ENCODE measurements around the gene UBAC2.

The UBAC2 gene

DNA sequence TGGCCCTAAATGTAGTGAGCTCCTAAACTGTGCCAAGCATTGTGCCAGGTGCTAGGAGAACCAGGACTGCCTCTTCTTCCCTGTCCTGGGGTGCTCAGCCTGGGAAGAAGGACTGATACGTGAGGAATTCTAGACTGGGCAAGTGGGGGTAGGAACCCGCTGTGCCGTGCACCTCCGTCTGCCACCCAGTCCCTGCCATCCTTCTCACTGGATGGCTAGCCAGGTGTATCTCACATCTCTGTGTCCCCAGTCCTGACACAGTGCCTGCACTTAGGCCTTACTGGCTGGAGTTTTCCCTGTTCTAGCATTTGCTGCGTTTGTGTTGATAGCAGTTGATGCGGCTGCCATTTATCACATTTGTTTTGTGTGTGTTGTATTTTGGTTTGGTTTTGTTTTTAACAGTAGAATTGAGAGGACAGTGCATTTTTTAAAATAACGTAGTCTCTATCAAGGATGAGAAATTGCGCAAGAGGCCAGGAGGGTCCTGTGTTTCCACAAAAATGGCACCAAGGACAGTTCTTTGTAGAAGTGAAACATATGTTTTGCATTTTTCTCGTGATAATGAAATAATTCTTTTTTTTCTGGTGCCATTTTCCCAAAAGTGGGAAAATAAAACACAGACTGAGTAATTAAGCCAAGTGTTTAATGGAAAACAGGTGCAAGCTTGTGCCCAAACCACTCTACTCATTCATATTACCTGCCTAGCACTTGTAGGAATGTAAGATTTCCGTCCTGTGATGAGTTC is 111.3 kb downstream of the UBAC2 start:
- DNase-seq (ENCODE audit: low read depth) = no peak

DNA sequence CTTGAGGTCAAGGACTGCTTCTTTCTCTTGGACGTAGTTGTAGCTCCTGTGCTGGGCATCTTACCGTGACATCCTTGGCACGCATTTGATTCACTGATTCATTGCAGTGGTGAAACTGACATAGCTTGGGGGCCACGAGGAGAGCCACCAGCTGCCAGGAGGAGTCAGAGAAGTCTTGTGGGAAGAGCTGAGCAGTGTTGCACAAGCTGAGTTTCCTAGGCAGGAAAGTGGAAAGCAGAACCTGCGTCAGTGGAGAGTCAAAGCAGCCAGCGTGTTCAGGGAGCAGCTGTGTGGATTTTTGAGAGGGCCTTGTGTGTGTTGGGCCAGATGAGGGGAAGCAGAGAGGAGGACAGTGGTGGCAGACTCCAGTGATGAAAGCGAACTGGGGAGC is 111.8 kb downstream of the UBAC2 start:
- no peak for DNase-seq (ENCODE audit: low read depth)

DNA sequence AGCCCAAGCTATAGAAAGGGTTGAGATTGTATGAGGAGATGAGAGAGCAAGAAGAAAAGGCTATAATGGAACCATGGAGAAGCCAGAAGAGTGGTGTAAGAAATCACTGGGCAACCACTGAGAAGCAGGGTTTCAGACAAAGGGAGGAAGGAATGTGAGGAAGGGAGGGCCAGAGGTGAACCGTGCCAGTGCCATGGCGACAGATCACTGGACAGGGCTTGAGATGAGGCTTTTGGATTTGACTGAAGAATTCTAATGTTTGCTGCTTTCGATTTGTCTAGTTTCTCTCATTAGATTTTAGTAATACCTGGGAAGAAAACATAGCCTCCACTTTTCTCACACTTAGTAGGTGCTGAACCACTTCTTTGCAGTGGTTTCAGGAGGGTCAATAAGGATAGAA is 112.8 kb downstream of the UBAC2 start:
- no peak for DNase-seq (ENCODE audit: low read depth)

DNA sequence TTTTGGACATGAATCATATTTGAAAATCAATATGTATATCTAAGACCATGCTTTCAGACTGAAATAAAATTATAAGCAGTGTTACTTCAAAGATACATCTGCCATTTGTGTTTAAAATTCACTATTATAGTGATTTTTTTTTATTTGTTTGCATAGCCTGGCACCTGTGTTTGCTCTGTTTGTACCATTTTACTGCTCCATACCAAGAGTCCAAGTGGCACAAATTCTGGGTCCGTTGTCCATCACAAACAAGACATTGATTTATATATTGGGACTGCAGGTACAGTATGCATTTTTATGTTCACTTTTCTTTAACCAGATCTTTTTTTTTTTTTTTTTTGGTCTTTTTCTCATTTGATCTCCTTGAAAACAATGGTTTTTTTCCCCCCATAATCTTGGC is 113.3 kb downstream of the UBAC2 start:
- no peak for DNase-seq (ENCODE audit: low read depth)

DNA sequence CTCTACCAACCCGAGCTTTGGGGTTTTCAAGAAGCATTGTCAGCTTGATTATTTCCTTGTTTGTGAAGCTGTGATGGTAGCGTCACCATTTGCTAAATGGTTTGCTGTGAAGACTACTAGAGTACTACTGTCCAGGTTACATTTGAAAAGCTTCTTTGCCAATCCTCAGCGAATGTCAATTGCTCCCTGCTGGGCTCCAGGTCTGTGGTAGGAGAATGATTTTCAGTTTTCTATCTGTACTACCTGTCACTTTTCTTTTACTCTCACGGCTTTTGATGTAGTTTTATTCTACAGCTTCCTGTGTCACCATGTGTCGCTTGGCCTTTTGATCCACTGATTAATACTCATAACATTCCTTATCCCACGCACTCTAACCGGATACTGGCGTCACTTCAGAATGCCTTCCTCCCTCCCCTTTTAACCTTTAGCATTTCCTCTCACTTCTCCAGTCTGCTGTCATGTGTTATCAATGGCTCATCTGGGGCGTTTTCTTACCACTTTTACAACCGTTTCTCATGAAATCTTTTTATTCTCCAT is 114.1 kb downstream of the UBAC2 start:
- DNase-seq (ENCODE audit: low read depth) = peak; percentile 50

DNA sequence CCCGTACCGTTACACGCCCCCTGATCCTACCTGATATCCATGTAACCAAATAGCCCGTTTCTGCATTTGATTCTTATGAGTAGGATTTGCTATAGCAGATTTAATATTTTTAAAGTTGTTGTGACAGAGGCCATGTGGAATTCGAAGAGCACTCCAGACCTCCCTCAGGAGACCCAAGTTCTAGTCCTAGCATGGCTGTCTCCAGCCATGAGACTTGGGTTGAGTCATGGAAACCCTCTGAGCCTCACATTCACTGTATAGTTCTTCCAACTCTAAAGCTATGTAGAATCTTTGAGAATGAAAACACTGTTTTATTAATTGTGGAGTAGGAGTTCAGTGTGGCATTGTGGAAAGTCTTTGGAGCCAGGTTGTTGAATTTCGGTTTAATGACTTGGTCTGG is 114.5 kb downstream of the UBAC2 start:
- no peak for DNase-seq (ENCODE audit: low read depth)

DNA sequence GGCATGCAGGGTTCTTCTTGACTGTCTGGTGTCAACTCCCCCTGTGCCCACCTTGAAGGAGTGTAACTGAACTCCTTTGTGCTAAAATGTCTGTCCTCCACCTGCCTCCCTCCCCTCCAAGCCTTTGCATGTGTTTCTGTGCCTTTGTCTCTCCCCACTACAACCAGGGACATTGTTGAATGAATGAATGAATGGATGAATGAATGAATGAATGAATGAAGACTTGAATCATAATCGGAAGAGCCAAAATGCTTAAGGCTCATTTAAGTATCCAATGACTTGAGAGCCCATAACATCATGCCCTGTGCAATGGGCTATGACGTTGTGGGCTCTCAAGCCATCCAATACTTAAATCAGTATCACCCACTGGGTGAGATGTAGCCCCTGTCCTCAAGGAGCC is 115.6 kb downstream of the UBAC2 start:
- no peak for DNase-seq (ENCODE audit: low read depth)

DNA sequence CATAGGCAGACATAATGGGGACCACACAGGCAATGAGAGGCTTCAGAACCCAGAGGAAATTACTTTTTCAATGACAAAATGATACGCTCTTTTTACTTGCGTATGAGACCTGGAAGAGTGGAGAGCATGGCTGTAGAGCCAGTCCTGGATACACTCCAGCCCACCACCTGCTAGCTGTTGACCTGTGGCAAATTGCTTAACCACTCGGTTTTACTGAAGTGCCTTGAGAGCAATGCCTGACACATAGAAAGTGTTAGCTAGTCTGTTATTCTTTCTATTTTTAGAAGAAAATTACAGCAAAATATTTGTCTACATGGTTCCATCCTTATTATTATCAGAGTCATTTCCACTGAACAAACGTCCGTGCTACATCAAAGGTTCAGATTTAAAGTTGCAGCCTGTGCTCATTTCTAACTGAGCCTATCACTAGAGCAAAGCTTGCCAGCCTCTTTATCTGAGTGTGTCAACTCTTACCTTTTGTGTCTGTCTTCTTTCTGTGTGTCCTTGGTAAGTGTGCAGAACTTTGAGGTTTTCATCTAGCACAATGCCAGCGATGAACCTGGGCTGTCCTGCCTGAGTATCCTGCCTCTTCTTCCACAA is 116.1 kb downstream of the UBAC2 start:
- no peak for DNase-seq (ENCODE audit: low read depth)

DNA sequence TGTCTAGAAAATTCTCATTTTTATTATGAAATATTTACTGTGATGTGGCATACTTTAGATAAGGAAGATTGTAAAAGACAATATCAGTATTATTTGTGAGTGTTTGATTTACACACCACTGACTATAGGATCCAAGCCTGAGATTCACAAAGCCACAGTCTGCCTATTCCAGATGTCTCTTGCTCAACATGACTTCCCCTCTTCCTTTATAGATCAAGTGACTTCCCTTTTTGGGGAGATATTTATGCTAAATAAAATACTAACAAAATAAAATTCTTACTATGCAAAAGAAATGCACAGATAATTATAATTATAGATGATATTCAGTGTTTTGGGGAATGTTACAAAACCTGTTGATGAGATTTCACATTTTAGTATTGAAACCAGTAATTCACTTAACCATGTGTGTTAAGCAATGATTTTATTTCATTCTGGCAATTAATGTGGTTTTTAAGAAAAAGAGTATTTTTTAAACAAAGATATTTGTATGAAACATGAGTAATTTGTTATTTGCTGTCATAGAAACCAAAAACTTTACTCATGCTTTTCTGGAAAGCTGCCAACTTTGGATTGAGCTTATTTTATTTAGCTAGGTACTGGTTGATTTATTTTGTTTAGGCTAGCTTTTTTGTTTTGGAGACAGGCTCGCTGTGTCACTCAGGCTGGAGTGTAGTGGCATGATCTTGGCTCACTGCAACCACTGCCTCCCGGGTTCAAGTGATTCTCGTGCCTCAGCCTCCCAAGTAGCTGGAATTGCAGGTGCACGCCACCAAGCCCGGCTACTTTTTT is 120.2 kb downstream of the UBAC2 start:
- DNase-seq (ENCODE audit: low read depth) = peak; percentile 34

DNA sequence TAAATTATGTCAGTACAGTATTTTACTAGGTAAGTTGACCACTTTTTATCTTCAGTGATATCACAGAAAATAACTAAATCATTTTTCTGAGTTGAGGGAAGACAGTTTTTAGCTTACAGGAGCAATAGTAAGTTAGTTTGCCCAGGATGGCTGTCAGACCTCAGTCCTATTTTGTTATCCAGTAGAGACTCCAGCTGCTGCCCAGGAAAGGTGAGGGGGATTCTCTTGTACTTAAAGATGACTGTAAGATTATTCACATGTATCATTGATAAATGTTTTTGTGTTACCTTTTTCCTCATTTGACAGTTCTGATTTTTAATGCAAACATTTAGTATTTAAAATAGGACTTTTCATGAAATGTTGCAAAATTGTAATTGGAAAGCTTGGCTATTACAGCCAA is 121.1 kb downstream of the UBAC2 start:
- DNase-seq (ENCODE audit: low read depth) = no peak

DNA sequence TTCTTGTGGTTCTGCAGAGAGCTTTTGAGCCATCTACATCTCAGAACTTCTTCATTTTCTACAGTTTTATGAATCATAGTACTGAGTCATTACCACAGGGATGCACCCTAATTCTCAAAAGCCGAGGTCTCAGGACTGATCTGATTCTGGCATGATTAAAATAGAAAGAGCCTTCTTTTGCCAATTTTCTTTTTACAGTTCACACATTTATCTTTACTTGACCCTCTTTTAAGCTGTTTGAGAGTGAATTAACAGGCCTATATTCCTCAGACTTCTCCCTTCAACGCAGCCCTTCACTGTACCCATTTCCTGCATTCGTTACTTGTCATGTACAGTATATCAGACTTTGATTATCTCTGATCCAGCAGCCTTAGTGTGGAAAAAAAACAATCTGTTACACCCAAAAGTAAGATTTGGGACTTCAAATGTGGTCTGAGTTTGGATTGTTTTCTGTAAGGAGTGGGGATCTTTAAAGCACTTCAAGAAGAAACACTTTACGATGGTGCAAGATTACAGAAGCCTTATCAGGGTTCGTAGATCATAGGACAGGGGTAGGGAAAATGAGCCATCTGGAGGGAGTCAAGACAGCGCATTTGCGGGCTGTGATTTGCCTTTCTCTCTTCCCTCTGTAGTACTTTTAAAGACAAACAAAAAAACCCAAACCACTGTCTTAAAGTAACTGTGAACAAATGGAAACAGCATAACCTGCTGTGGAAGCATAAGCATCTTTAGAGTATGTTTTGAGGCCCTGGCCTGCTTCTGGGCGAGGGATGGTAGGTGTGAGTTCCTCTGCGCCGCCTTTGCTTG is 121.8 kb downstream of the UBAC2 start:
- DNase-seq (ENCODE audit: low read depth) = no peak

DNA sequence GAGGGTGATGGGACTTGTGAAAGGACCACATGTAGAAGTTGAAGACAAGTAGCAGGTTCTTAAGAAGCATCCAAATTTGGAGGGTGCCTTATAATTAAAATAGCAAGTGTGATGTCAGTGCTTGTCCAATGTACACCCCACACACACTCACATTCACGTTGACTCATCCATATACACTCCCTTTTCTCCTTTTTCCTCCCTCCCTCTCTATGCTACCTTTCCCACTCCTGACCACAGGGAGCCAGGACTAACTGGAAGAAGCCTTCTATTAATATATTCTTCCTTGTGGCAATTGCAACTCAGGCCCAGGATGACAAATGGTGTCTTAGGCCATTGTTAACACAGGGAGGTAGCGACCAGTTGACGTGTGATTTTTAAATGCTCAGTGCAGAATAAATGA is 122.8 kb downstream of the UBAC2 start:
- DNase-seq (ENCODE audit: low read depth) = no peak

DNA sequence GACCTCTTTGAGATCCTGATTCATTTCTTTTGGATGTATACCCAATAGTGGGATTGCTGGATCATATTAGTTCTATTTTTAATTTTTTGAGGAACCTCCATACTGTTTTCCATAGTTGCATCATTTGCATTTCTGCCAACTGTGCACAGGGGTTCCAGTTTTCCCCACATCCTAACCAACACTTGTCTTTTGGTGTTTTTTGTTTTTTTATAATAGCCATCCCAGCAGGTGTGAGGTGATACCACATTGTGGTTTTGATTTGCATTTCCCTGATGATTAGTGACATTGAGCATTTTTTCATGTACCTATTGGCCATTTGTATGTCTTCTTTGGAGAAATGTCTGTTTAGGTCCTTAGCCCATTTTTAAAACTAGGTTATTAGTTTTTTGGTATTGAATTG is 125.4 kb downstream of the UBAC2 start:
- DNase-seq (ENCODE audit: low read depth) = no peak

DNA sequence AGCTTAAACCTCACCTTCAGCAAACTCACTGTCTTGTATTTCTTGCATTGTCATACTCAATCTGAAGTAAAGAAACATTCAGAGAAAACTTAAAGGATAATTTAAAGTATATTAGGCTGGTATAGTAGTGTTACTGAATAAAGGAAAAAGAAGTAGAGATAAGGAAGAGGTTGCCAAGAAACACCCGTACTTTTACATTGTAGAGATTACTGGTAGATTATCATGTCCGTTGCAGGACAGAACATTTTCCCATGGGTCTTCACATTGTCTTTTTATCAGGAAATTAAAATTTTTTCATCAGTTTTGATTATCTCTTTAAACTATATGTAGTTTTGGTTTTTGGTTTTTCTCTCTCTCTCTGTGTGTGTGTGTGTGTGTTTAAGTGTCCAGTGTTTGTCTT is 126.5 kb downstream of the UBAC2 start:
- DNase-seq (ENCODE audit: low read depth) = no peak

DNA sequence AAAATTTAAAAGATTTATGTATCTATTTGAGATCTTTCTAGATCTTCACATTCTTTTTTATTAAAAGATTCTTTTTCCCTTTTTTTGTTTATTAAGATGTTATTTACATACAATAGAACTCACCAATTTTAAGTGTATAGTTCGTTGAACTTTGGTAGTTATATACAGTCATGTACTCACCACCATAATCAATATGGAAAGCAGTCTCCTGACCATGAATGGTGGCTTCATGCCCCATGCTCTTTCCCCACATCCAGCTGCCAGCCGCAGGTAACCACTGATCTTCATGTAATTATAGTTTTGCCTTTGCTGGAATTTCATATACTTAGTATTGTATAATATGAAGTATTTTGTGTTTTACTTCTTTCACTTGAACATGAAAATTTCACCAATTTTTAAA is 127.1 kb downstream of the UBAC2 start:
- no peak for DNase-seq (ENCODE audit: low read depth)

DNA sequence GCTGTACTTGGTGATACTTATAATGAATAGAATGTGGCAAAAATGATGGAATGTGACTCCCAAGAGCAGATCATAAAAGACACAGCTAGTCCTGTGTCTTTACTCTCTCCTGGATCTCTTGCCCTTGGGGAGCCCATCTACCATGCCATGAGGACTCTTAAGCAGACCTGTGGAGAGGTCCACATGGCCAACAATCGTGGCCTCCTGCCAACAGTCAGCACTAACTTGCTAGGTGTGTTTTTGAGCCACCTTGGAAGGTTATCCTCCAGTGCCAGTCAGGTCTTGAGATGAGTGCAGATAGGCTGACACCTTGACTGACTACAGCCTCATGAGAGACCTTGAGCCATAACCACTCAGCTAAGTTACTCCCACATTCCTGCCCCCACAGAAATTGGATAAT is 128.8 kb downstream of the UBAC2 start:
- DNase-seq (ENCODE audit: low read depth) = no peak

DNA sequence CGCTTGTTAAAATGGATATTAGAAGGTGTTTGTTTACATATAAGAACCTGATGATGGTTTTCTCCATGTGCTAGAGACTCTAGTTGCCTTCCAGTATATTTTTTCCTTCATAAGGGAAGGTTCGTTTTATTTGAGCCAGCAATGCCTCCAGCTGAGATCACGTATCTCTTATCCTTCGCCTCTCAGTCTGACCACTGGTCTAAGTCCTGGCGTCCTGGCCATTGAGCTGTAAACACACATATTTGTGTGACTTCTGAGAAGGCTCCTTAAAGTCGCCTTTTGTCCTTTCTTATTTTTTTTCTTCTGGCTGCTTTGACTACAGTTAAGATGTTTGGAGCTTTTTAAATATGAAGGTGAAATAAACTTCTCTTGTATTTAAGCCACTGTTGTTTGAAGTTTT is 130.3 kb downstream of the UBAC2 start:
- no peak for DNase-seq (ENCODE audit: low read depth)

DNA sequence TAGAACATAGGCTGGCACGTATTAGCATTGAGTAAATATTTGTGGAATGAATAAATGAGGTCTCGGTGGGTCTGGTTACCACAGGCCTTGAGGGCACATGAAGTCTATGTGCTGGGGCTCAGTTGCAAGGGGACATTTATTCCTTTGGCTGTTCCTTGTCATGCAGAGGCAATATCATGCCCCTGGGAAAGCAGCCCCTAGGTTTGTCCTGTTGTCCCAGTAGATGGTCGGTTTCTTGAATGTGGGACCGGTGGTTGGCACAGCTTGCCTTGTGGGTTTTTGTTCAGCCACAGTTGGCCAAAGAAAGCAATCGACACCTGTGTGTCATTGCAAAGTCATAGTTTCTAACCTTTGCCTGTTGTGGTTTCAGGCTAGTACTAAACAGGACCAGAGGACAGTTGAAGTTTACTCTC is 131.2 kb downstream of the UBAC2 start:
- no peak for DNase-seq (ENCODE audit: low read depth)

DNA sequence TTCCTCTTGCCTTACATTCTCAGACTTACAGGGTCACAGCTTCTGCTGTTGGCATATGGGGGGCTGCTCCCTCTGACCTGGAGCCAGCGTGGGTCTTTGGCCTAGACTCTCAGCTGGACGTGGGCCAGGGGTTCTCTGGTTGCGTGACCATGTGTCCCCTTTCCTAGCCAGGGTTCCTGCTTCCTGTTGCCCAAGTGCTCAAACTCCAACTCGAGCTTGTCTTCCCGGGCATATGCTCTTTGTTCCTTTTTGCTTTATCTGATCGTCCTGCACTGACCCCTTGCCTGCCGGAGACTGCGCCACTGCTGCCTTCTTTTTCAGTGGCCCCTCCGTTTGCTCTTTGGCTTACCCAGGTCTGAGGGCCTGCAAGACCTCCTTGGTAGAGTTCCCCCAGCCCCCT is 131.8 kb downstream of the UBAC2 start:
- DNase-seq (ENCODE audit: low read depth) = no peak

DNA sequence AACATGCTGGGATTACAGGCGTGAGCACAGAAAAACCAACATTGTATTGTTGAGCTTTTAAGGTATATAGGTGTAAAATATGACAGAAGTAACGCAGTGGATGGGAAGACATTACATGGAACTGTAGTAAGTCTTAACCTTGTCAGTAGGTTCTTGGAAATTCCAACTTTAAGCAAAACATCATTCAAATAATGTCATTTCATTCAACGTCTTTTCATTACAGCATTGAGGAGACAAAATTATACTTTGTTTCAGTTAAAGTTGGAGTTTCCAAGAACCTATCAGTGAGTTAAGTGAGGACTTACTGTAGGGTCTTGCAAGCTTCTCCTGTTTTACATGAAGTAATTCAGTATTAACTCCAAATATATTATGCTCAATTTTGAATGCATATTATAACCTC is 133.6 kb downstream of the UBAC2 start:
- DNase-seq (ENCODE audit: low read depth) = no peak

DNA sequence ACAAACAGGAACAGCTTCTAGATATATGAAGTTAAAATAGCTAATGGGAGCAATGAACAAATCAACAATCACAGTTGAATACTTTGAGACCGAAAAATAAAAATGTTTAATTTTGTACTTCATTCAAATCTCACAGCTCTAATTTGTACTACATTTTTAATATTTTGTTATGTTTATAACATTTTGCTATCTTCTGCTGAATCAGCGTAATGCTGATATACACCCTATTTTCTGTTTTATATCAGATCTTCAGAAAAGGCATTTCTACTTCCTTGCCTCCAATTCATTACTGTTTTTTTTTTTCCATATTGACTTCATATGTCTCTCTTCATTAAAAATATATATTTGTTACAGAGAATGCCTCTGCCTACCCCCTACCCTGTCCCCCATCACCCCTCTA is 134.4 kb downstream of the UBAC2 start:
- no peak for DNase-seq (ENCODE audit: low read depth)

DNA sequence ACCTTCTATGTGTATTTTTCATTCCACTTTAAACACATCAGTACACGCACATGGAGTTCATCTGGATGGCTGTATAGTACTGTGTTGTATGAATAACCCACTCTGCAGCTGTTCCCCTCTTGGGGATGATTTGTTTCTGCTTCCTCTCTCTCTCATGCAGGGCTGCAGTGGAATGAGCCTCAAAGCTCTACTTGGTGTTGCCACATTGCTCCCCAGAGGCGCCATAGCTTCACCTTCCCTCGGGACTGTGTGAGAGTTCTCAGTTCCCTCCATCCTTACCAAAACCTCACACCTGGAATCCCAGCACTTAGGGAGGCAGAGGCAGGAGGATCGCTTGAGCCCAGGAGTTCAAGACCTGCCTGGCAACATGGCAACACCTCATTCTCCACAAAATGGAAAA is 134.9 kb downstream of the UBAC2 start:
- DNase-seq (ENCODE audit: low read depth) = no peak
